Measurements from ENCODE around the gene TMEM236.

Gene TMEM236

DNA sequence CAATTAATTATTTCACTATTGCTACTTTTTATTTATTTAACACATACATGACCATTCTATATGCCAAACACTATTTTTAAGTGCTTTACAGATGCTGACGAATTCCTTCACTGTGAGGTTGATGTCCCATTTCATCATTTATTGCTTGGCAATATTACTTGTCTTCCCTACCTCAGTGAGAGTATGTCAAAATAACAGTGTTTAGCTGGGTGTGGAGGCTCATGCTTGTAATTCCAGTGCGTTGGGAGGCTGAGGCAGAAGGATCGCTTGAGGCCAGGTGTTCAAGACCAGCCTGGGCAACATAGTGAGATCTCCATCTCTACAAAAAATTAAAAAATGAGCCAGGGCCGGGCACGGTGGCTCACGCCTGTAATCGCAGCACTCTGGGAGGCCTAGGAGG, 37.4 kb downstream of the TMEM236 start:
- no peak for DNase-seq

GRCh38 chr10:17790651-17791050, 38.6 kb downstream of the TMEM236 start:
- no peak for DNase-seq

DNA sequence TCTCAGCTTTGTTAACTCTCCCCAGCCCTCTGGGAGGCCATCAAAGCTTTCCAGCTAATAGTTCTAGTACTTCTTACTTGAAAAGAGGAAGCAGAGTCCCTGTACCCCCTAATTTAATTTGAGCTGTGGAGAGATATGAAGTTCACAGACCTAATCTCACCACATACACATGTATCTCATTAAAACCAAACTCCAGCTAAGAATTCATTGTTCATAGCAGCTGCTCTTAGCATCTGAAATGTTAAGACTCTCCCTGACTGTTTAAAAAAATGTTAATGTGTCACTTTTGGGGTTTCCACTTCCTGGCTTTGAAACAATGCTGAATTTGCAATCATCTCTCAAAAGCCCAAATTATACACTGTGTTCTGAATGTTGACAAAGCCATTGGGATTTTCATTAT, 41.0 kb downstream of the TMEM236 start:
- DNase-seq: no peak

- DNase-seq: no peak
Measured at GRCh38 chr10:17793823-17794644, 42.0 kb downstream of the TMEM236 start.

GRCh38 chr10:17795083-17795482, 43.1 kb downstream of the TMEM236 start:
- no peak for DNase-seq

DNA sequence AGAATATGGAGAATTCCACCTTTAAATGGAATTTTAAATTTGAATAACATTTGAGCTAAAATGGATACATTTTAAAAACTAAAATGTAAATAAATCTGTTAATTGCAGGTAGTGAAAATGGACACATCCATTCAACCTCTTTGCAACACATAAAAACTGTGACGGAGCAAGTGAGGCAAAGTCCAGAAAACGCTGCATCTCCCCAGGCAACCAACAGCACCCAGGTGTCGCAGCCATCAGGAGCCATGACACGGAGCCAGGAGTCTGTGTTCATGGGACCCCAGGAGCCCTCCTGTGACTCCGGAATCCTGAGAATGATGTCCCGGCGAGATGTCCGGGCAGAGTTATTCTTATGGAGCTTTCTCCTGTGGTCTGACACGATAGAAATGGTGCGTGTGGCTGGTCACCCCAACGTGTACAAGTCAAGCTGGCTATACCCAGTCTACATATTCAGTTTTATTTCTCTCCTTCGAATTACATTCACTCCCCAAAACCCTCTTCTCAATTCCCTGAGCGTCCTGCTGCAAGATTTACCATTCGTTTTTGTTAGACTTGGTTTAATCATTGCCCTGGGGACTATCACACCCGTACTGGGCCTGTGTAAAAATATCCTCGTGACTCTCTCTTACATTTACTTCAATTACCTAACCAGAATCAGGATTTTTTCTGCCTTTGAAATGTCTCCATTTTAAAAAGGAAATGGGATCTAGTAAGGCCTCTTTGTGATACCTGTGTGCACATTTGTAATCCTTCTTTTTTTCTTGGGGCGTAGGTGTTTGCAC, 44.0 kb downstream of the TMEM236 start:
- no peak for DNase-seq

- no peak for DNase-seq
Measured at GRCh38 chr10:17801507-17801906, 49.5 kb downstream of the TMEM236 start.

- DNase-seq: no peak
Measured at GRCh38 chr10:17802350-17802749, 50.3 kb downstream of the TMEM236 start.

GRCh38 chr10:17802976-17803375, 51.0 kb downstream of the TMEM236 start:
- DNase-seq: no peak

DNA sequence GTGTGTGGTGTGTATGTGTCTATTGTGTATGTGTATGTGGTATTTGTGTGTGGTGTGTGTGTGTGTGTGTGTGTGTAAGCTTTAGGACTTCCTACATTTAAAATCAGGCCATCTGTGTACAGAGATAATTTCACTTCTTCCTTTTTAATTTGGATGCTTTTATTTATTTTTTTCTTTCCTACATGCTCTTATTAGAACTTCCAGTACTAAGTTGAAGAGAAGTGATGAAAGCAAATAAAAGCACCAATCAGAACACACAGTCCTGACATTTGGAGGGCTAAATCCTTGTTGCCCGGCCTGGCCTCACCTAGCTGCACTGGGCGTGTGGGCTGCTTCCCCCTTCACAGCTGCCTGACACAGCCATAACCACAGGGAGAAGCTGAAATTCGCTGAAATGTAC, 53.3 kb downstream of the TMEM236 start:
- DNase-seq: no peak

GRCh38 chr10:17805921-17806577, 54.0 kb downstream of the TMEM236 start:
- no peak for DNase-seq

DNA sequence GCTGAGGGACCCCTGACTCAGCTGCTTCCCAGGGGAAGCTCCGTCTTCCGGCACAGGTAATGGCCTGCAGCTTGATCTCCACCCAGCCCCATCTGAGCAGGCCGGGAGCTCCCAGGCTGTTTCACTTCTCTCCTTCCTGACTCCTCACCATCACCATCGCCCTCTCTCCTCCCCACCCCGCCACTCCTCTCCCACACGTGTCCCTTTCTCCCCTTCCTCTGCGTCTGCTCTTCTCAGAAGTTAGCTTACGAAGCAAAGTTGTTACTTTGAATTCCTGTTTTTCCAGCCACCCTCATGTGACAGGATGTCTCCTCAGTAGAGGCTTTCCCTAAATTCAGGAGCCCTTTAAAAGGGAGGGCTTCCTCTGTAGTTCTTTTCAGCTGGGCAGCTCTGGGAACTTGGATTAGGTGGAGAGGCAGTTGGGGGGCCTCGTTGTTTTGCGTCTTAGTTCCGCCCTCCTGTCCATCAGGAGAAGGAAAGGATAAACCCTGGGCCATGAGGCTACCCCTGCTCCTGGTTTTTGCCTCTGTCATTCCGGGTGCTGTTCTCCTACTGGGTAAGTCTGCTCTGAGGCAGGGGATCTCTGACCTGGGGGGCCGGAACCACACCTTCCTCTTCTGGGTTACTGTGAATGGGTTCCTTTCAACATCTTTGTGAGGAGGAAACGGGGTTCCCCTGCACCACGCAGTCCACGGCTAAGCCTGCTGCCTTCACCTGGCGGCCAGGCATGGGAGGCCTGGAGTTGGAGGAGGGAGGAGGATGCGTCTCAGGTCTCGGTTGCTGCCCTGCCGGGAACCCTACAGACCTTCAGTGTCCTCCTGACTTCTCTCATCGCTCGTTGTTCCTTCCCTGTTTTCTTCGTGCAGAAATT, 57.2 kb downstream of the TMEM236 start, which contains the start of gene MRC1:
Gene MRC1 (plus strand): TSS at position 378 of the 871 bp plus-strand sequence. CDS start 118 bp downstream, at position 496.
- no peak for DNase-seq

DNA sequence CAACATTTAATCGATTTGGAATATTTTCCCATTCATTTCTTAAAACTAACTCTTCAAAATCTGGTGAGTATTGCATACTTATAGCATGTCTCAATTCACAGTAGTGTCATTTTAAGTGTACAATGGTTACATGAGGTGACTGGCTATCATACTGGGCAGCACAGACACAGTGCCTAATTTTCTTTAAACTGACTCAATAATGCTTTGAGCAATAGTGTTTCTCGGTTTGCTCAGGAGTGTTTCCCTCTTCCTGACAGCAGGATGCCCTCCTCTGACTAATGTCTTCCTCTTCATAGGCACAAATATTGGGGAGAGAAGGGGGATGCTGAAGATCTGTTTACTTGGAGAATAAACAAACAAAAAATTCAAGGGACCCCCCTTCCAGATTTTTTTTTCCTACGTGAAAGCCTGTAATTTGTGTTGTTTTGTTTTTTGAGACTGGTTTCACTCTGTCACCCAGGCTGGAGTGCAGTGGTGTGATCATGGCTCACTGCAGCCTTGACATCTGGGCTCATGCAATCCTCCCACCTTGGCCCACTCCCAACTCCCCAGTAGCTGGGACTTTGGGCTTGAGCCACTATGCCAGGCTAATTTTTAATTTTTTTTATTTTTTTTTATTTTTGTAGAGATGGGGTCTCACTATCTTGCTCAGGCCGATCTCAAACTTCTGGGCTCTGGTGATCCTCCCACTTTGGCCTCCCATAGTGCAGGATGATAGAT, 59.3 kb downstream of the TMEM236 start:
- no peak for DNase-seq

DNA sequence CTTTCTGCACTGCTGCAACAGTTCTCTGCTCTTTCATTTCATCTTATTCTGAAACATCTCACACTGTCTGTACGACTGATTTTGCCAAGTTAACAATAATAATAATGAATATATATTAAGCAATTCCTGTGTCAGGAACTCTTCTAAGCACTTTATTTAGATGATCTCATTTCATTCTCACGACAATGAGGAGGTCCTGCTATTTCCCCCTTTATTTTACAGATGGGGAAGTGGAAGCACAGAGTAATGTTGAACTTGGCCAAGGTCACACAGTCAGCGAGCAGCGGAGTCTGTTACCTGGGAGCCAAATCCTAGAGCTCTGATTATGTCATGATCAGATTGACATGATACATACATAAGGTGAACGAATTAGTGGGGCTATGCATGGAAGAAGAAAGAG, 63.0 kb downstream of the TMEM236 start:
- DNase-seq: no peak

GRCh38 chr10:17816199-17816598, 64.2 kb downstream of the TMEM236 start:
- no peak for DNase-seq

DNA sequence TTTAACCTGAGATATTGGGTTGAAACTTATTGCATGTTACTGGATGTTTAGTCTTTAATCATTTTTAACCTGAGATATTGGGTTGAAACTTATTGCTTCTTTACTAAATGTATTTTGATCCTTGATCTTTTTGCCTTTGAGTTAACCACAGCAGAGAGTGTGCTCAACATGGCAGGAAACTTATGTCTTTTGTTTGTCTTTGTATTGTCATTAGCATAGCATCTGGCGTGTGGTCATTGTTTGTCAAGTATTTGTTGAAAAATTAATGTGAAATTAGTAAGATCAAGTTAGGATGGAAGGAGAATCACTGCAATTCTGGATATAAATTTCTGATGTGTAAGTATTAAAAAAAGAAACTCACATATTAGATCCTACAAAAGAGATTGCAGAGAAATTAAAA, 65.3 kb downstream of the TMEM236 start:
- DNase-seq: no peak

DNA sequence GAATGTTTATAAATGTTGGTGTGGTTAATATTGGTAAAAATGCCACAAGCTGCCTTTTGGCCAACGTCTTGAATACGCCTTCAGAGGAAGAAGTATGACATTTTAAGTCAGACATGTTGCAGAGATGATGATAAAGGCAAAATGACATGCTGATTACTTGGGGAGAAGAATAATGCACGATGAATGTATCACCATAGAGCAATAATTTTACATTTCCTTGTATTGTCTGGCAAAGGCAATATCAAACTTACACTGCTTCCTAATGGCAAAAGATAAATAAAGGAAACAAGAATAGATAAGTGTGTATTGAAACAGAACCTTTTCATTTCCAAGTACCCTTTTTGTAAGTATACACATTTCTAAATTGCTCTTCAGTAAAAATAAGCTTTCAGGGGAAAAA, 65.8 kb downstream of the TMEM236 start:
- DNase-seq: no peak

DNA sequence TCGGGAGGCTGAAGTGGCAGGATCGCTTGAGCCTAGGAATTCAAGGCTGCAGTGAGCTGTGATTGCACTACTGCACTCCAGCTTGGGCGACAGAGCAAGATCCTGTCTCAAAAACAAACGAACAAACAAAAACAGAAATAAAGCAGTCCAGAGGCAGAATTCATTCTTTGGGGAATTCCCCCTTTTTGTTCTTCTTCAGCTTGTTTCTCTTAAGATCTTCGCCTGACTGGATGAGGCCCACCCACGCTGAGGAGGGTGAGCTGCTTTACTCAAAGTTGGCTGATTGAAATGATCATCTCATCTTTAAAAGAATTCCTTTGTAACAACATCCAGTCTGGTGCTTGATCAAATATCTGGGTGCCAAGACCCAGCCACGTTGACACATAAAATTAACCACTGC, 67.8 kb downstream of the TMEM236 start:
- DNase-seq: no peak

- DNase-seq: no peak
Measured at GRCh38 chr10:17820943-17821342, 68.9 kb downstream of the TMEM236 start.

- DNase-seq: no peak
Measured at GRCh38 chr10:17821893-17822292, 69.9 kb downstream of the TMEM236 start.

GRCh38 chr10:17831341-17831740, 79.3 kb downstream of the TMEM236 start:
- DNase-seq: no peak

GRCh38 chr10:17831896-17832295, 79.9 kb downstream of the TMEM236 start:
- no peak for DNase-seq
